NCI-H510A (cell line): Measurements from ENCODE around the gene MYRF.
A peak's percentile ranks its signal among the peaks of the same experiment; 100 is the strongest.

ENCODE experiments used
- DNase-seq: peaks from one replicate; lab custom pipeline; 2025; lab: John Stamatoyannopoulos, UW

The MYRF gene

DNA sequence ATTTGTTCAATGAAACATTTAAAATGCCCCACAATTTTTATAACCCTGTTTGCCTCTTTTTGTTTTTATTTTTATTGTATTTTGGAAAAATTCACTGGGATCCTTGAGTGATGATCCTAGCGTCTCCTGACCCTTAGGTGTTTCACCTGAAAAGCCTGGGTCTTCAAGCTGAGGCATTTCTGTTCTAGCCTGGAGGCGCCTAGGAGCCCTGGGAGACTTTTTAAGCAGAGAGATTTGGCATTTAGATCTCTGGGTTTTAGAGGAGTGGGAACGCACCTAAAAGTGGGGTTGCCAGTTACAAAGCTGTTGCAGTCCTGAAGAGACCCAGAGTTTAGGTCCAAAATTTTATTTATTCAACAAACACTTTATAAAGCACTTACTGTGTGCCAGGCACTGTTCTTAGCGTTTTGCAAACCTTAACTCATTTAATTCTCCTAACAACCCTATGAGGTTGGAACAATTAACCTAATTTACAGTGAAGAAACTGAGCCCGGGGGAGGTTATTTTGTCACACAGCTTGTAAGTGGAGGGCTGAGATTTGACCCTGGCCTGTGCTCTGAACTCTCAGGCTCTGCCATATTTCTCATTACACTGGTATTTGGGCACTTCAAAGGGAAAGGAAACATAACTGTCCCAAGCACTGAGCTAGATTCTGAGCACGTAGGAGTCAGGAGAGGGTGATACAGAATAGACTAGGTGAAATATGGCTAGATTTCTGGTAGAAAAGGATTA lies 65.2 kb downstream of the MYRF start:
- no peak for DNase-seq

DNA sequence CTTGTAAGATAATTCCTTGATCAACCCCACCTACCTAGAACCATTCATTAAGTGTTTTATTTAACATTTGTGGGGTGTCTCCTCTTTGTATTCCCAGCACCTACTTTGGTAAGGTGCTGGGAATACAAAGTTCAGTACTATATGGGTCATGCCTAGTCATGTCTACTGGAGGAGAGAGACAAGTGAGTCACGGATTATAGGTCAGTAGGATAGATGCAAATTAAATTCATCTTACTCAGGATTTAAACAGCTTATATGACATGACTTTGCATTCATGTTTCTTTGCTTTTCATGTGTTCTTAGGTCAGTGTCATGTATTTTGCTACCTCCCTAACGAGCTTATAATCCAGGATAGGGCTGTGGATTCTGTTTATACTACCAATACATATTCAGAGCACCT lies 67.7 kb downstream of the MYRF start:
- no peak for DNase-seq

DNA sequence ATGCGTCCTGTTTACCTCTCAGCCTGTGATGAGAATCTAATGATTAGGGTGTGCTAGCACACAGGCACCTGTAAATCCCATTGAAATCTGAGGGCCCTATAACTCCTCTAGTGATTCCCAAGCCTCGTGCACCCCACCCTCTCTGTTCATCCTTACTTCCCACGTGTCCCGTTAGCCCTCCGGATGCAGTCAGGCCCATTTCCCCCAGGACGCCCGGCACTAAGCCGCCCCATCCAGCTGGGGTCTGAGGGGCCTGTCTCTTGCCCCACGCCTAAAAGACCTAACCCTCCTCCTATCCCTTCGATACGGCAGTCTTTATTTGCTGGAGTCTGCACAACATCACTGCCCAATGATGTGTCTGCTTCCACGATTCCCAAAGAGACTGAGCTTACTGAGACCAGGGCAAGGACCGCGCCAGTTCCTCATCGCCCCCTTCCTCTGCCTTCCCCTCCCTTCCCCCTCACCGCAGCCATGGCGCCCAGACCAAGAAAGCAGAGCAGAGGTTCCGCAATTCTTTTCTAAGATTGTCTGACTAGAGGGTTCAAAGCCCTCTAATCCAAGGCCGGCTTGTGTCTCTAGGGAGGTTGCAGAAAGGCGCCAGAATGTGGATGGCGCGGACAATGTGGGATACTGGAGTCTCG lies 74.6 kb downstream of the MYRF start:
- no peak for DNase-seq

DNA sequence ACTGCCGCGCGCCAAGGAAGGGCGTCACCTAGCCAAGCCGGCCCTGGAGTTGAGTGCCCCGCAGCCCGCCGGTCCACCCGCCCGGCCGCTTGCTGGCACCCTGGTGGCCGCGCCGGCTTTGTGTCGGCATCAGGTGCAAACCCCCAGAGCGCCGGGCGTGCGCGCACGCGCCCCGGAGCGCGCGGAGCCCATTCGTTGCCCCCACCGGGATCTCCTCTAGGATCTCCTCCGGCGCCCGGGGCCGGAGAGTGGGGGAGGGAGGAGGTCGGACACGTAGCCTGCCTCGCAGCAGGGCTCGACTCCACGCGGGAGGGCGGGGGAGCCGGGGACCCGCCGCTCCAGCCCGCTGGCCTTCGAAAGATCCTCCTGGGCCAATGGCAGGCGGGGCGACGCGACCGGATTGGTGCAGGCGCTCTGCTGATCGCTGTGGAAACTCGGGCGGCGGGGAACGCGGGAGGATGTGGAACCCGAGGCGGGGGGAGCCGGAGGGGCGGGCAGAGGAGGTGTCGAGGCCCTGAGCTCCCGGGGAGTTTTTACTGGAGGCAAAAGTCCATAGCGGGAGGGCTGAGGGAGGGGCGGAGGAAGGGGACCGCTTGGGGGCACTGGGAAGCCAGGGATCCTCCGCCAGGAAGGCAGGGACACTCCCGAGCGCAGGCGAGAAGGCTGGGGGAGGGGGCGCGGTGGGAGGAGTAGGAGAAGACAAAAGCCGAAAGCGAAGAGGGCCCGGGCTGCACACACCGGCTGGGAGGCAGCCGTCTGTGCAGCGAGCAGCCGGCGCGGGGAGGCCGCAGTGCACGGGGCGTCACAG lies 75.3 kb downstream of the MYRF start, which contains the start of gene FADS2:
TSS of gene FADS2 (plus strand) at position 730 of the 808 bp plus-strand sequence. CDS start 91 bp downstream, outside the sequence.
- DNase-seq = peak; percentile 97

DNA sequence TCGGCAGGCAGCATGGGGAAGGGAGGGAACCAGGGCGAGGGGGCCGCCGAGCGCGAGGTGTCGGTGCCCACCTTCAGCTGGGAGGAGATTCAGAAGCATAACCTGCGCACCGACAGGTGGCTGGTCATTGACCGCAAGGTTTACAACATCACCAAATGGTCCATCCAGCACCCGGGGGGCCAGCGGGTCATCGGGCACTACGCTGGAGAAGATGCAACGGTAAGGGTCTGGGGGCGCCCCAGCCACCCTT lies 75.9 kb downstream of the MYRF start:
- no peak for DNase-seq

DNA sequence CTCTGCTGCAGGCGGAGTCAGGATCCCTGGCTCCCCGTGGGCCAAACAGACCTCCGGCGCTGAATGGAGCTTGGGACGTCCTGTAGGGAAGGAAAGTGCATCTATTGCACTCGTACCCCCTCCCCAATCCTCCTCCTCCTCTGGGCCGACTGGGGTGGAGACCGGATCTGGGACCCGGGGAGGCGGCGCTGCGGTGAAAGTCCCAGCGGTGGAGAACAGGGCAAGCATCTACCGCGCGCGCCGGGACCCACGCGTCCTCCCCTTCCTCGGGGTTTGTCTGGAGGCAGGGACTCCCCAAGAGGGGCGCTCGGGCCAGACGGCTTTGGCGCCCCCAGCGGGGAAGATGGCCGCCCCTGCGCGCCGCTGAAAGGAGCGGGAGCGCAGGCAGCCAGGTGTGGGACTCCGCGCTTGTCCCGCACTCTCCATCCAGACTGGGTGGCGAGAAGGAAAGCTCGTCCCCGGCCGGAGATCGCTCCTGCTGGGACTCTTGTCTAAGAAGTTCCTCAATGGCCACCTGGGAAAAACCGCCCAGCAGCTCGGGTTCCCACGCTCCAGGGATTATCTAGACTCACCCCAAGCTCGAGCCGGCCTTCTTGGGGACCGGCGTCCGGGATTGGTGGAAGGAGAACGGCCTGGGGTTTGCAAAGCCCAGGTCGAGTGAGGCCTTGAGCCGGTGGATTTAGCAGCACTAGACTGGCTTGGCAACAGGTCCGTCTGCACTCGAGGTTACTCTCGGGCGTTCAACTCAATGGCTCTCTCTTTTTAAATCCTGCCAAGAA lies 76.4 kb downstream of the MYRF start:
- peak; percentile 26 for DNase-seq

DNA sequence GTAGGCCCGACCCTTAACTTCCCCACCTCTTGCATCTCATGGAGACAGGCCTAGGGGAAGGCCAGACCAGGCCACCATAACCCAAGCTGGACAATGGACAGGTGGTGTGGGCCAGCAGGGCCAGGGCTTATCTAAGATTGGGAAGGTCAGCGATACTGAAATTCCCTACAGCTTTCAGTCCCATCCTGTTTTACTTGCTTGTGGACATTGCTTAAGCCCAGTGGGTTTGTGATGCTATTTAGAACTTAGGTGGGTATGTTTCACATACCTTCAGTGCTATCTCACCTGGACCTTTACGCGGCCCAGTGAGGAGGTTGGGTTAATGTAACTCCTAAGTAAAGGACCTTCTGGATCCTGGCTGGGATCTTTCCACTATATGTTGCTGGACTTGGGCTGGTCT lies 77.4 kb downstream of the MYRF start:
- DNase-seq = no peak

DNA sequence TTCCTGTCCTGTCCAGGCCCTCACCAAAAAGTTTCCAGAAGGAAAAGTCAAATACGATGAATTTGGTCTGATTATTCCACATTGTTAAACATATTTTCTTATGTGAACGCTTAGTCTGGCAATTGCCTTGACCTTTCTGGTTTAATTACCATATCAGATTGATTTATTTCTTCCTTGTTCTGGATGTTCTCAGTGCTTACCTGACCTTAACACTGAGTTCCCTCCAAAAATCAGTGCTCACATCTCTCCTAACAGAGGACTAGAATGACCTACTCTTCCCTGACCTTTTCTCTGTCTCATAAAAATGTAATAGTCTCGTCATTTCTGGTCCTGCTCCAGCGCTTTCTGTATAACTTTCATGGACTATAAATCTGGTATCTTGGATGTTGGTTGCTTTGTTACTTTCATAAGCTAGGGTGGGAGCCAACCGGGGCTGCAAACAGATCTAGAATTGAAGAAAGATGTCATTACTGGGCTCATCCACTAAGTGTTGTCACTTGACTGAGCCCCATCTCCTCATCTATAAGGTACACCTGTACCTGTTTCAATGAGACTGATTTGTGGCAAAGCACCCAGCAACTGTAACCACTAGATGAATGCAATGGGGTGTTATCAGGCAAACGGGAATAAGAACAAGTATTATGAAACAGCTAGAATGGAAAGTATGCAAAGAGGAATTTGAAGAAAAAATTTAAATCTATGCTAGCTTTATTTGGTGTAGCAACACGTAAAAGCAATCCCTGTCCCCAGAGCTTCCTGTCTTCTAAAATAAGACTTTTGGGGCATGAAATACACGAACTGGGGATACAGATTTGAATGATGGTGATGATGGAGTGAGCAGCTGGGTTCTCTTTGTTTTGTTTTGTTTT lies 78.0 kb downstream of the MYRF start:
- no peak for DNase-seq

DNA sequence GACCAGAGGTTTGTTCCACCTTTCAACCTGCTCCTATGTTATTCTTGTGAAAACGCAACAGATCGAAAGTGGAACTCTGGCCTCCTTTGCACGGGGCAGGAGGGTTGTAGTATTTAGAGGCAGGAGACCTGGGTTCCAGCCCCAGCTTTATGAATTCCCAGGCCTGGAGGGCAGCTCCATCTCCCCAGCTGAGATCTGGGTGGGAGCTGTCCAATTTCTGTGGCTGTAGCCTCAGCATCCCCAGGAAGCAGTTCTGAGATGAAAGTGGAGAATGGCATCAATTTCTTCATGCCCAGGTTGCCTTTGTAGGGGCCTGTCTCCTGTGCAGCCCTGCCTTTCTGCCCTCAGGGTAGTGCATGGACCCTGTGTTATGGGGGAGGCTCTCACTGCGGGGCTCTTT lies 79.8 kb downstream of the MYRF start:
- DNase-seq = no peak

DNA sequence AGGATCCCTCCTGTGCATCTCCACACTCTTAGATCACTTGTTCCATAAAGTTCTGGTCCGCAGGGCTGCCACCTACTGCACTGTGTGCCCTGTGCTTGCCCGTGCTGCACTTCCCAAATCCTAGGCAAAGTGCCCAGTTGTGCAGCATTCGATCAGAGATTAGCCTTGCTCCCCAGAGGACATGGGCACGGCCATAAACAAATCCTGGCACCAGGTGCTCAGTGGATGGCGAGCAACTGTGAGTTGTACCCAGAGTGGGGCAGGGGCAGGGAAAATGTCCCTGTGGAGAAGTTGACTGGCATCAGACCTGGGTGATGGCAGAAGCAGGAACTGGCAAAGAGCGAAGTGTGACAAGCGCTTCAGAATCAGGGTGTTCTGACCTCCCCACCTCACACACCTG lies 80.3 kb downstream of the MYRF start:
- no peak for DNase-seq

DNA sequence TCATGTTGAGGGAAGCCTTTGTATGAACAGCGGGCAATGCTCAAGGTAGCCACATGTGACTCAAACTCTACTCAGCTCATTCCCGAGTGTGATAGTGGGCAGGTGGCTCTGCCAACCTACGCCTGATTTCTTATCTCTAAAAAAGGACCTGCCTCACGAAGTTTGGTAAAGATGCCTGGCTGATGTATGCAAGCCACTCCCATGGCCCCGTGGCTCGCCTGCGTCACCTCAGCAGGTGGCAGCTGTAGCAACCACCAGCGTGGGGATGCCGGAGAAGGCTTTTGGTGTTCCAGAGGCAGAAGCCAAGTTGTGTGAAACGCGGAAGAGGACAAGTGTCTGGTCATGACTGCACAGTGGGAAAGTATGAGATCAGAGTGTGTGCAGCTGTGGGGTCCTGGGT lies 81.0 kb downstream of the MYRF start:
- DNase-seq = no peak

DNA sequence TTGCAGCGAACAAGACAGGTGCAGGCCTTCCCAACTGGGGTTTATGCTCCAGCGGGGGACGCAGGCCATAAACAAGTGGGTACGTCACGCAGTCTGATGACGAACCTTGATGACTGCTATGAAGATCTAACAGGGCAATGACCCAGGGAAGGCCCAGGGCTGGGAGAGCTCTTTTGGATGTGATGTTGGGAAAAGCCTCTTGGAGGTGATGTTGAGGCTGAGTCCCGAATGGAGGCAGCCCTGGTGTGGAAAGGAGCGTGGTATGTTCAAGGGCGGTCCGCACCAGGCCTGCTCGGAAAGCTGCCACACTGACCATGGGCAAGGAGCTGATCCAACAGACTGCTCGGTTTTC lies 81.5 kb downstream of the MYRF start:
- DNase-seq = no peak

DNA sequence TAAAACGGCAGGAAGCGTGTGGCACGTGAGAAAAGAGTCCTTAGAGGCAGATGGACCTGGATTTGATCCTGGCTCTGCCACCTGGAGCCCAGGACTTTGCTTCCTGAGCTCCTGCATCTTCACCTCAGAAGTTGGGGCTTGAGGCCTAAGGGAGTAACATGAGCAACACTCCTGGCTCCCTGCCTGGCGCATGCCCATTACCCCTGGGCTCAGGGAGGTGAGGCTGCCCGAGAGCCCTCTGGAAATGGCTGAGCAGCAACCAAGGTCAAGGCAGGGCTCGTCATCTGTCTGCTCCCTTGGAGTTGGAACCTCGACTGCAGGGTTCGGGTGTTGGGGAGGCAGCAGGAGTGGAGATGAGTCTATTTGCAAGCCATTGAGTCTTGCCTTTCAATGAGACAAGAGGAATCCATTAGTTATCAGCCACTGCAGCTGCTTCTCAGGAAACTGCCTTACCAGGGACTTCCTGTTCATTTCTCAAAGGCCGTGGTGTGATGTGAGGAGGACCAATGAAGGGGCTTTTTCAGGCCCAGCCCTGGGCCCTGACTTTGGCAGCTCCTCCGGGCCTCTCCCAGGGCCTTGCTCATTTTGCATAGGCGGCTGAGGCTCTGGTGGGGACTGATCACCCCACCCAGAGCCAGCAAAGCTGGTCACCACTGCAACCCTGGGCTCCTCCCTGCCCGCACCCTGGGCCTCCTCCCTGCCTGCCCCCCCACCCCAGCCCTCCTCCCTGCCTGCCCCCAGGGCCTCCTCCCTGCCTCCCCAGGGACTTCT lies 82.0 kb downstream of the MYRF start:
- DNase-seq = no peak

DNA sequence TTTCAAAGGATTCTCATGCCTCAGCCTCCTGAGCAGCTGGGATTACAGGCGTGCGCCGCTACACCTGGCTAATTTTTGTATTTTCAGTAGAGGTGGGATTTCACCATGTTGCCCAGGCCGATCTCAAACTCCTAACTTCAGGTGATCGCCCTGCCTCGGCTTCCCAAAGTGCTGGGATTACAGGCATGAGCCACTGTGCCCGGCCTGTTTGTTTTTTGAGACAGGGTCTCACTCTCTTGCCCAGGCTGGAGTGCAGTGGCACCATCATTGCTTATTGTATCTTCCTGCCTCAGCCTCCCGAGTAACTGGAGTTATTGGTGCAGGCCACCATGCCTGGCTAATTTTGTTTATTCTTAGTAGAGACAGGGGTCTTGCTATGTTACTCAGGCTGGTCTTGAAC lies 83.8 kb downstream of the MYRF start:
- DNase-seq = no peak

DNA sequence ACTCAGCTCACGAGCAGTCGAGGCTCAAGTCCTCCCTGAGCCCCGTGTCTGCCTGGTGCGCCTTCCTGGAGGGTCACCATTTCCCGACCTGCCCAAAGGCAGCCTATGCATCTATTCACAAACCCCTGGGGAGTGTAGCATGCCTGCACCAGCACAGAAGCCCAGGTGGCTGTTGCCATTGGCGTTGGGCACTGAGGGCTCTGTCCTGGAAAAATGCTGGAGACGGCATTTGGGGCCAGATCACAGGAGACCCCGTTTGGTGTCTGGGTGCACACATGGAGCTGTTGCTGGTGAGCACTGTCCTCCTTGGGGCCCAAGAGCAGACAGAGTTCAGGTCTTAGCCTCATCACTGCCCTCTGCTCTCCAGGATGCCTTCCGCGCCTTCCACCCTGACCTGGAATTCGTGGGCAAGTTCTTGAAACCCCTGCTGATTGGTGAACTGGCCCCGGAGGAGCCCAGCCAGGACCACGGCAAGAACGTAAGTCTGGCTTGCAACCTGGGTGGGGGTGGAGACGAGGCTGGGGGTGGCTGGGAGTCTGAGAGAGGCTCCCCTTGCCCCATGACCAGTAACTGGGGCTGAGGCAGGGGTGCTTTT lies 85.1 kb downstream of the MYRF start:
- no peak for DNase-seq
